Measurements from ENCODE around the gene ADARB2. TPM values are rescaled to one million over a fixed set of nuclear protein-coding genes. Genes with fewer than 3 reads are reported as not detected.

ADARB2 gene
- total RNA-seq, 1 experiment from 2014 or later: 1.9 TPM

GRCh38 chr10:1532636-1533035, 204.7 kb downstream of the ADARB2 start:
- no peak for DNase-seq (ENCODE audit: extremely low read depth, low read depth)

GRCh38 chr10:1531883-1532597, 205.3 kb downstream of the ADARB2 start:
- no peak for DNase-seq (ENCODE audit: extremely low read depth, low read depth)

GRCh38 chr10:1530871-1531517, 206.3 kb downstream of the ADARB2 start:
- DNase-seq (ENCODE audit: extremely low read depth, low read depth): no peak

- DNase-seq (ENCODE audit: extremely low read depth, low read depth): no peak
Observed at GRCh38 chr10:1529806-1530413, 207.4 kb downstream of the ADARB2 start.

GRCh38 chr10:1527951-1528350, 209.4 kb downstream of the ADARB2 start:
- DNase-seq (ENCODE audit: extremely low read depth, low read depth): no peak

- no peak for DNase-seq (ENCODE audit: extremely low read depth, low read depth)
Observed at GRCh38 chr10:1526436-1527055, 210.8 kb downstream of the ADARB2 start.

GRCh38 chr10:1525354-1526162, 211.8 kb downstream of the ADARB2 start:
- DNase-seq (ENCODE audit: extremely low read depth, low read depth): no peak

- DNase-seq (ENCODE audit: extremely low read depth, low read depth): no peak
Observed at GRCh38 chr10:1524540-1524939, 212.8 kb downstream of the ADARB2 start.

GRCh38 chr10:1523221-1523620, 214.1 kb downstream of the ADARB2 start:
- DNase-seq (ENCODE audit: extremely low read depth, low read depth): no peak

- no peak for DNase-seq (ENCODE audit: extremely low read depth, low read depth)
Observed at GRCh38 chr10:1522237-1522636, 215.1 kb downstream of the ADARB2 start.

GRCh38 chr10:1521741-1522140, 215.6 kb downstream of the ADARB2 start:
- DNase-seq (ENCODE audit: extremely low read depth, low read depth): no peak

- no peak for DNase-seq (ENCODE audit: extremely low read depth, low read depth)
Observed at GRCh38 chr10:1520909-1521565, 216.3 kb downstream of the ADARB2 start.

- DNase-seq (ENCODE audit: extremely low read depth, low read depth): no peak
Observed at GRCh38 chr10:1519391-1519790, 217.9 kb downstream of the ADARB2 start.

GRCh38 chr10:1517684-1518083, 219.6 kb downstream of the ADARB2 start:
- no peak for DNase-seq (ENCODE audit: extremely low read depth, low read depth)

GRCh38 chr10:1516492-1517165, 220.7 kb downstream of the ADARB2 start:
- DNase-seq (ENCODE audit: extremely low read depth, low read depth): no peak

- no peak for DNase-seq (ENCODE audit: extremely low read depth, low read depth)
Observed at GRCh38 chr10:1515780-1516491, 221.4 kb downstream of the ADARB2 start.

GRCh38 chr10:1515121-1515779, 222.1 kb downstream of the ADARB2 start:
- no peak for DNase-seq (ENCODE audit: extremely low read depth, low read depth)

- DNase-seq (ENCODE audit: extremely low read depth, low read depth): no peak
Observed at GRCh38 chr10:1514681-1515080, 222.6 kb downstream of the ADARB2 start.

Data from NCI-H460 (cell line).